Measurements from ENCODE around the gene MBOAT1. TPM values are rescaled to one million over a fixed set of nuclear protein-coding genes. Genes with fewer than 3 reads are reported as not detected.
"Not testable (repeated sequence)": the region's sequence is repeated elsewhere in the genome, so short reads cannot be mapped to it uniquely, and the experiment has no call there.

The MBOAT1 gene
- total RNA-seq, 4 donors from 2014 or later = 5.3 to 18.8 (median 8.2) TPM

GRCh38 chr6:20254295-20254694 lies 42.0 kb upstream of the MBOAT1 start:
- H3K27ac ChIP-seq = no peak overlapping the region
- H3K27me3 ChIP-seq = no peaks in the 10 kb centered on the region
- H3K9me3 ChIP-seq = no peaks in the 10 kb centered on the region
- H3K4me1 ChIP-seq = no peaks in the 10 kb centered on the region
- no peaks in the 10 kb centered on the region for H3K36me3 ChIP-seq
- TF ChIP-seq POLR2AphosphoS5 (IDR thresholded peaks at IDR 0.05) = no peak
- no peak for TF ChIP-seq EP300 (IDR thresholded peaks at IDR 0.05)
- TF ChIP-seq POLR2A (IDR thresholded peaks at IDR 0.05) = no peak
- TF ChIP-seq CTCF (IDR thresholded peaks at IDR 0.05) = no peak
- no peak overlapping the region for H3K4me3 ChIP-seq
- DNase-seq (ENCODE audit: low spot score in 2 of 2) = no peak

- Histone ChIP-seq H3K4me1 (no peaks in the 10 kb centered on the region), H3K4me3 (no peak overlapping the region), H3K9me3 (no peaks in the 10 kb centered on the region), H3K27me3 (no peaks in the 10 kb centered on the region), H3K36me3 (no peaks in the 10 kb centered on the region), H3K27ac (no peak overlapping the region)
- 48% methylated on average over 2 of the region's 2 CpGs for WGBS
- no peak for DNase-seq (ENCODE audit: low spot score in 2 of 2)
- no peak for TF ChIP-seq EP300 (IDR thresholded peaks at IDR 0.05)
- TF ChIP-seq CTCF (IDR thresholded peaks at IDR 0.05) = no peak
- no peak for TF ChIP-seq POLR2AphosphoS5 (IDR thresholded peaks at IDR 0.05)
- no peak for TF ChIP-seq POLR2A (IDR thresholded peaks at IDR 0.05)
Observed at GRCh38 chr6:20253021-20253420, 40.8 kb upstream of the MBOAT1 start.

GRCh38 chr6:20252311-20252710 lies 40.0 kb upstream of the MBOAT1 start:
- Histone ChIP-seq H3K4me3 (no peak overlapping the region), H3K36me3 (no peaks in the 10 kb centered on the region), H3K4me1 (no peaks in the 10 kb centered on the region), H3K9me3 (no peaks in the 10 kb centered on the region), H3K27ac (no peak overlapping the region), H3K27me3 (no peaks in the 10 kb centered on the region)
- 81% methylated on average over 6 of the region's 6 CpGs for WGBS
- no peak for DNase-seq (ENCODE audit: low spot score in 2 of 2)
- no peak for TF ChIP-seq POLR2AphosphoS5 (IDR thresholded peaks at IDR 0.05)
- TF ChIP-seq CTCF (IDR thresholded peaks at IDR 0.05) = no peak
- no peak for TF ChIP-seq POLR2A (IDR thresholded peaks at IDR 0.05)
- TF ChIP-seq EP300 (IDR thresholded peaks at IDR 0.05) = no peak

- Histone ChIP-seq H3K9me3 (no peaks in the 10 kb centered on the region), H3K4me3 (no peak overlapping the region), H3K27me3 (no peaks in the 10 kb centered on the region), H3K4me1 (no peaks in the 10 kb centered on the region), H3K27ac (no peak overlapping the region), H3K36me3 (no peaks in the 10 kb centered on the region)
- TF ChIP-seq CTCF (IDR thresholded peaks at IDR 0.05) (no peak), POLR2AphosphoS5 (IDR thresholded peaks at IDR 0.05) (no peak), POLR2A (IDR thresholded peaks at IDR 0.05) (no peak), EP300 (IDR thresholded peaks at IDR 0.05) (no peak)
- WGBS = 90% methylated on average over 5 of the region's 5 CpGs
- no peak for DNase-seq (ENCODE audit: low spot score in 2 of 2)
Observed at GRCh38 chr6:20251525-20251924, 39.3 kb upstream of the MBOAT1 start.

GRCh38 chr6:20246125-20246524 lies 33.9 kb upstream of the MBOAT1 start:
- Histone ChIP-seq H3K4me3 (no peak overlapping the region), H3K4me1 (no peaks in the 10 kb centered on the region), H3K36me3 (no peaks in the 10 kb centered on the region), H3K27ac (no peak overlapping the region), H3K27me3 (no peaks in the 10 kb centered on the region), H3K9me3 (no peaks in the 10 kb centered on the region)
- TF ChIP-seq EP300 (IDR thresholded peaks at IDR 0.05) (no peak), CTCF (IDR thresholded peaks at IDR 0.05) (no peak), POLR2AphosphoS5 (IDR thresholded peaks at IDR 0.05) (no peak), POLR2A (IDR thresholded peaks at IDR 0.05) (no peak)
- WGBS = 63% methylated on average over 2 of the region's 2 CpGs
- no peak for DNase-seq (ENCODE audit: low spot score in 2 of 2)

- not testable (repeated sequence) for H3K36me3 ChIP-seq; H3K9me3 ChIP-seq; H3K4me1 ChIP-seq; H3K4me3 ChIP-seq; H3K27me3 ChIP-seq; H3K27ac ChIP-seq; DNase-seq (ENCODE audit: low spot score in 2 of 2)
- 95% methylated on average over 19 of the region's 29 CpGs for WGBS
Observed at GRCh38 chr6:20244807-20245681, 32.8 kb upstream of the MBOAT1 start.

Data from suprapubic skin (tissue), 4 donors.